Calu3 (cell line): ENCODE results near the gene CALR. TPM values are rescaled to one million over a fixed set of nuclear protein-coding genes. Genes with fewer than 3 reads are reported as not detected.
"Not testable (repeated sequence)": the region's sequence is repeated elsewhere in the genome, so short reads cannot be mapped to it uniquely, and the experiment has no call there.

Source experiments
- Bru-seq: library from RNA; stranded (reverse); fragments of 400-500 nt; gene quantifications from one replicate; lab custom pipeline; 2021; lab: Mats Ljungman, UMichigan
- BruChase-seq, 2 experiments: library from RNA; stranded (reverse); fragments of 400-500 nt; gene quantifications; one replicate each; lab custom pipeline; 2021; lab: Mats Ljungman, UMichigan
- BruUV-seq: library from RNA; stranded (reverse); fragments of 400-500 nt; replicated peaks from 2 replicates; lab custom pipeline; 2021; lab: Mats Ljungman, UMichigan
- CTCF ChIA-PET: fragments of 300-600 bp; sonication (Branson Sonifier 250); formaldehyde crosslinking; loops from one replicate; lab custom pipeline; 2022; ENCODE audit warnings: antibody characterized with exemption; lab: Charles Lee
- DNase-seq: peaks from one replicate; pipeline ENCODE4 v3.0.0; 2022
- H3K27ac Mint-ChIP-seq: one replicate; pipeline ENCODE4 v1.8.0; 2022; ENCODE audit warnings: mixed read lengths; ENCODE audit not compliant: unreplicated experiment
- H3K27me3 Mint-ChIP-seq: one replicate; pipeline ENCODE4 v1.8.0; 2022; ENCODE audit warnings: mixed read lengths; ENCODE audit not compliant: unreplicated experiment
- H3K36me3 Mint-ChIP-seq: one replicate; pipeline ENCODE4 v1.8.0; 2022; ENCODE audit warnings: mild to moderate bottlenecking, moderate library complexity, mixed read lengths; ENCODE audit not compliant: insufficient read depth, unreplicated experiment
- H3K4me1 Mint-ChIP-seq: one replicate; pipeline ENCODE4 v1.8.0; 2022; ENCODE audit warnings: mild to moderate bottlenecking, low read depth, mixed read lengths; ENCODE audit not compliant: unreplicated experiment
- H3K4me3 Mint-ChIP-seq: one replicate; pipeline ENCODE4 v1.8.0; 2022; ENCODE audit warnings: mild to moderate bottlenecking, low read depth, moderate library complexity, mixed read lengths; ENCODE audit not compliant: unreplicated experiment
- H3K9me3 Mint-ChIP-seq: one replicate; pipeline ENCODE4 v1.8.0; 2022; ENCODE audit warnings: low read depth, mixed read lengths; ENCODE audit not compliant: unreplicated experiment
- CTCF ChIP-seq: fragments of 200-600 bp; IDR thresholded peaks from one replicate; pipeline ENCODE4 v1.8.0; 2022; ENCODE audit warnings: antibody characterized with exemption; ENCODE audit not compliant: unreplicated experiment
- intact Hi-C: fragments of 100-400 bp; cut with micrococcal nuclease; formaldehyde crosslinking; loops from one replicate; pipeline ENCODE4 v1.10.0; 2022; ENCODE audit not compliant: unreplicated experiment
- long read RNA-seq: library from polyadenylated mRNA; stranded (forward); transcript quantifications from one replicate; pipeline ENCODE4 v2.0.0, GENCODE V29; 2022
- total RNA-seq: library from RNA; stranded (reverse); gene quantifications from 2 replicates; pipeline ENCODE4 v1.2.3, GENCODE V29; 2022

Gene CALR
- total RNA-seq: 680 and 718 TPM in 2 replicates
- percentile 96 among the genes with signal in this experiment for Bru-seq, nascent RNA
- percentile 99 among the genes with signal in this experiment for BruChase-seq, experiment 1, labeled RNA remaining after a 6-hour chase
- percentile 99 among the genes with signal in this experiment for BruChase-seq, experiment 2, labeled RNA remaining after a 2-hour chase
- long read RNA-seq, transcript CALR-201 (9 exons, 1,903 nt): major isoform, 209 of 316 reads
- long read RNA-seq, partial matches to known transcripts: 94 of 316 reads
- long read RNA-seq, other reads (novel, unspliced or antisense): 12 of 316 reads

GRCh38 chr19:12937927-12938778 is at the start of gene CALR:
Gene CALR (plus strand): TSS chr19:12938609. CDS start chr19:12938680, 71 bp downstream.
- Mint-ChIP-seq H3K27me3 (no peaks in the 10 kb centered on the region), H3K9me3 (no peaks in the 10 kb centered on the region), H3K4me1 (peaks cover 7% of the 10 kb centered on the region), H3K4me3 (peak within 1 kb of the TSS; percentile 84), H3K27ac (peak within 1 kb of the TSS; percentile 99), H3K36me3 (peaks cover 70% of the 10 kb centered on the region)
- BruUV-seq: no TSS peak
- intact Hi-C loops: no loop called here
- CTCF ChIA-PET: interaction anchor here (0.6 to 1.3 kb wide), 3 partner anchors 8 to 65 kb away, joined by 4 to 5 read pairs (median 4); partner anchors contain the start of gene GCDH
- peak; percentile 96 for DNase-seq
- no peak for TF ChIP-seq CTCF

- H3K36me3 Mint-ChIP-seq: peaks cover 29% of the 10 kb centered on the region
- H3K9me3 Mint-ChIP-seq, DNase-seq, BruUV-seq, intact Hi-C loops: not testable (repeated sequence)
- H3K4me3 Mint-ChIP-seq: peak overlapping the region; percentile 90
- CTCF ChIA-PET: interaction anchor here (1.1 kb wide), 2 partner anchors 9 to 47 kb away, joined by 4 read pairs; partner anchors contain the start of gene DNASE2
- H3K4me1 Mint-ChIP-seq: peaks cover 17% of the 10 kb centered on the region
- H3K27ac Mint-ChIP-seq: peak overlapping the region; percentile 71
- H3K27me3 Mint-ChIP-seq: peaks cover 15% of the 10 kb centered on the region
Observed at GRCh38 chr19:12890299-12890786, 48.1 kb upstream of the CALR start.

- DNase-seq: peak; percentile 89
- intact Hi-C loops: no loop called here
- TF ChIP-seq CTCF: no peak
- Mint-ChIP-seq H3K4me3 (peak within 1 kb of the TSS; percentile 90), H3K36me3 (peaks cover 29% of the 10 kb centered on the region), H3K27ac (peak within 1 kb of the TSS; percentile 71), H3K27me3 (peaks cover 10% of the 10 kb centered on the region), H3K9me3 (no peaks in the 10 kb centered on the region), H3K4me1 (peaks cover 15% of the 10 kb centered on the region)
- no TSS peak for BruUV-seq
- CTCF ChIA-PET: interaction anchor here (0.7 to 1.1 kb wide), 3 partner anchors 9 to 47 kb away, joined by 4 read pairs; partner anchors contain the start of gene DNASE2
Observed at GRCh38 chr19:12890787-12891552, 47.4 kb upstream of the CALR start, which contains the start of gene GCDH. Gene GCDH (plus strand): TSS chr19:12891160. CDS start chr19:12891305, 145 bp downstream.

GRCh38 chr19:12891553-12892021 is 46.8 kb upstream of the CALR start:
- no peak for DNase-seq

More at GRCh38 chr19:12891553-12892021, 46.8 kb upstream of the CALR start:
- intact Hi-C loops: no loop called here
- peaks cover 29% of the 10 kb centered on the region for H3K36me3 Mint-ChIP-seq
- H3K27ac Mint-ChIP-seq: no peak overlapping the region
- H3K27me3 Mint-ChIP-seq: peaks cover 4% of the 10 kb centered on the region
- BruUV-seq: TSS peak; percentile 47
- H3K9me3 Mint-ChIP-seq: no peaks in the 10 kb centered on the region
- peaks cover 15% of the 10 kb centered on the region for H3K4me1 Mint-ChIP-seq
- CTCF ChIA-PET: interaction anchor here (0.7 to 1.1 kb wide), 3 partner anchors 10 to 46 kb away, joined by 4 read pairs; partner anchors contain the start of gene DNASE2
- no peak for TF ChIP-seq CTCF
- H3K4me3 Mint-ChIP-seq: peak overlapping the region; percentile 90
